Heart right ventricle (tissue), 16 donors: ENCODE data around the gene GPRASP2. TPM values are rescaled to one million over a fixed set of nuclear protein-coding genes. Genes with fewer than 3 reads are reported as not detected.

ENCODE experiments used
- ATAC-seq, 8 donors: fragments of 200-7000 bp; cut with Tn5 transposase; one replicate each; pipeline ENCODE4 v1.9.1; 2020; ENCODE audit warnings: mild to moderate bottlenecking in 8 of 8, moderate library complexity in 8 of 8, moderate number of reproducible peaks in 1 of 8
- DNase-seq, 2 donors: peaks; one replicate each; pipeline ENCODE4 v3.0.0-alpha.2; 2020
- H3K27ac ChIP-seq, 10 donors: fragments of 200-600 bp; sonication (generic) in 2 of 10; one replicate each; pipeline versions ENCODE4 v1.5.0 to v1.8.0; 2020 to 2022; ENCODE audit warnings: mild to moderate bottlenecking in 3 of 10
- H3K27me3 ChIP-seq, 7 donors: fragments of 200-600 bp; one replicate each; pipeline ENCODE4 v1.8.0; 2021 to 2022; ENCODE audit warnings: mild to moderate bottlenecking in 2 of 7
- H3K36me3 ChIP-seq, 9 donors: fragments of 200-600 bp; sonication (generic) in 1 of 9; one replicate each; pipeline versions ENCODE4 v1.5.0 to v1.8.0; 2020 to 2022; ENCODE audit warnings: mild to moderate bottlenecking in 2 of 9
- H3K4me1 ChIP-seq, 9 donors: fragments of 200-600 bp; sonication (generic) in 1 of 9; one replicate each; pipeline versions ENCODE4 v1.5.0 to v1.8.0; 2020 to 2022; ENCODE audit warnings: mild to moderate bottlenecking in 4 of 9
- H3K4me3 ChIP-seq, 10 donors: fragments of 200-600 bp; sonication (generic) in 2 of 10; one replicate each; pipeline versions ENCODE4 v1.5.0 to v1.8.0; 2020 to 2022; ENCODE audit warnings: mild to moderate bottlenecking in 7 of 10, moderate library complexity in 2 of 10
- H3K9me3 ChIP-seq, 11 donors: fragments of 200-600 bp in 10 of 11; sonication (generic) in 2 of 11; one replicate each; pipeline versions ENCODE4 v1.5.0 to v1.8.0; 2013 to 2022; ENCODE audit warnings: mild to moderate bottlenecking in 2 of 11, control low read depth in 1 of 11, moderate library complexity in 1 of 11
- CTCF ChIP-seq, 9 donors: fragments of 200-600 bp; sonication (generic) in 2 of 9; IDR thresholded peaks; one replicate each; pipeline versions ENCODE4 v1.5.0 to v1.8.0; 2021 to 2022; ENCODE audit warnings: antibody characterized with exemption in 9 of 9, mild to moderate bottlenecking in 5 of 9, moderate library complexity in 1 of 9
- WGBS, 2 donors: extraction: QIAGEN DNeasy Blood & Tissue Kit; methylation state at CpG; one replicate each; pipeline ENCODE4 v1.1.7; 2013; ENCODE audit warnings: inconsistent platforms in 1 of 2; 5-methylcytosine and 5-hydroxymethylcytosine counted together
- intact Hi-C, 10 donors: fragments of 100-400 bp; cut with DNase I; formaldehyde crosslinking; loops; one replicate each; pipeline versions ENCODE4 v1.11.1 to v1.14.2; 2022
- polyA plus RNA-seq, 2 donors: library from polyadenylated mRNA; stranded (reverse); fragments of 200-250 nt; gene quantifications; one replicate each; pipeline ENCODE4 v1.2.3, GENCODE V29; 2013
- total RNA-seq, 10 donors: library from RNA; stranded (reverse); fragmentation: NEBNext Ultra II Directional in 3 of 10; extraction: Animal tissue kit (Norgen Biotek cat#: 25700) in 3 of 10; gene quantifications; one replicate each; pipeline versions ENCODE4 v1.2.1 to v1.2.4, GENCODE V29; 2021 to 2023
- donor health status: Arrhythmogenic right ventricular cardiomyopathy.
- donor health status: ischemic (EF 13 %, LVEDD 7.1; RV severe dilation, severe dysfunction).
- donor health status: healthy with polysubstance abuse.
- donor health status: DM: no; HTN: yes; CAD: no.
- donor health status: DM: no; HTN: no; CAD: no.
- donor health status: ischemic (EF 25% LVEDD 6.9; RV normal size, moderate dysfunction).
- donor health status: ischemic (EF 25% LVEDD 5.7; RV mildly dilated, moderate dysfunction).
- donor health status: healthy.
- donor health status: DM: yes; HTN: yes; CAD: no.
- donor health status: Ischemic cardiomyopathy.
- donor health status: ischemic (EF 35%, LVEDD 5.7; RV mildly dilated, moderate dysfunction).
- donor health status: nonischemic (EF 11% LVEDD 7.7; RV severe dilation, severe dysfunction).
- donor health status: DM: yes; HTN: yes; CAD: no.
- donor health status: PGD.
- donor health status: ischemic (EF 29% LVEDD 5.4; RV normal size, mild dysfunction).
- donor health status: nonischemic (EF 23%, LVEDD 6.1; RV moderate dilation, normal function).

Gene GPRASP2
- total and polyA plus RNA-seq, 12 donors = 3.7 to 21.3 (median 14.3) TPM

DNA sequence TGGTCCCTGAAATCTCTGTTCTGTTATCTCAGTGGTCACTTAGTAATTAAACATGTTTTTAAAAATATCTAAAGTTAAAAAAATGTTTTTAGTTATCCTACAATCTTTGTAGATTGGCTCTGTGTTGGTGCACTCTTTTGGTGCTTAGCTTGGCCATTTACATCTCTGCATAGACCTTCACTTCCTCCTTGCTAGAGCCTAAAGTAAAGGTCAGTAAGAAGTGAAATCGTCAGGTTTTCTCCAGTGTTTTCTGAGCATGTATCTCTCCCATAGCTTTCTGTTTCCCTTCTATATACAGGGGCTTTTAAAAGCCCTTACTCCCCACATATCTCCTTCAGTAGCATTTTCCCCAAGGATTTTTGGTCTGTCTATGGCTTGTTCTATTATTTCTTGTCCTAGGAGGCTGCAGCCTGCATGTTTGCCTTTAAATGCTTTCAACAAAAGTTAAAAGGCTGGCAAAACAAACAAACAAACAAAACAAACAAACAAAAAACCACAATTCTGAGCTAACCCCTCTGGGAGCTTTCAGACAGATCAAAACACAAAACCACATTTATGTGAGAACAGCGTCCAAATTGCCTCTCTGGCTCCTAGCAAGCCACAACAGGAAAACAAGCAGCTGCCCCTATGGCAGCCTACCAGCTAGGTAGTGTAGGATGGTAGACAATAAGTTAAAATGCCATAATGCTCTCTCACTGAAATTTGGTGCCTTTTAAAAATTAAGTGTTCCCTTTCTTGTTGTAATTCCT lies 27.3 kb upstream of the GPRASP2 start:
- intact Hi-C loops = no loop called here
- H3K36me3 ChIP-seq = peaks cover 0 to 7% (median 0%) of the 10 kb centered on the region in 9 donors
- H3K27ac ChIP-seq = no peak overlapping the region
- no peaks in the 10 kb centered on the region for H3K4me1 ChIP-seq
- no peak overlapping the region for H3K4me3 ChIP-seq
- H3K9me3 ChIP-seq = peaks cover 0 to 32% (median 16%) of the 10 kb centered on the region in 11 donors
- H3K27me3 ChIP-seq = no peaks in the 10 kb centered on the region
- ATAC-seq (no peak), DNase-seq (no peak)
- 54 to 77% methylated on average over 2 of the region's 2 CpGs for WGBS, 2 donors
- TF ChIP-seq CTCF (IDR thresholded peaks at IDR 0.05) = no peak

- WGBS, 2 donors = 95 to 96% methylated on average over 3 of the region's 3 CpGs
- no peaks in the 10 kb centered on the region for H3K4me1 ChIP-seq
- no peak overlapping the region for H3K27ac ChIP-seq
- no peak overlapping the region for H3K4me3 ChIP-seq
- ATAC-seq (no peak), DNase-seq (no peak)
- TF ChIP-seq CTCF (IDR thresholded peaks at IDR 0.05) = no peak
- H3K9me3 ChIP-seq = peaks cover 0 to 6% (median 0%) of the 10 kb centered on the region in 11 donors
- no peaks in the 10 kb centered on the region for H3K36me3 ChIP-seq
- H3K27me3 ChIP-seq = peaks cover 0 to 9% (median 0%) of the 10 kb centered on the region in 7 donors
- intact Hi-C loops = no loop called here
Measured at GRCh38 chrX:102694749-102695148, 17.5 kb upstream of the GPRASP2 start.

- no peak for TF ChIP-seq CTCF (IDR thresholded peaks at IDR 0.05)
- H3K27me3 ChIP-seq = peaks cover 0 to 14% (median 0%) of the 10 kb centered on the region in 7 donors
- intact Hi-C loops = no loop called here
- ATAC-seq (no peak), DNase-seq (no peak)
- no peaks in the 10 kb centered on the region for H3K4me1 ChIP-seq
- H3K36me3 ChIP-seq = no peaks in the 10 kb centered on the region
- H3K27ac ChIP-seq = no peak overlapping the region
- H3K4me3 ChIP-seq = no peak overlapping the region
- peaks cover 0 to 6% (median 0%) of the 10 kb centered on the region in 11 donors for H3K9me3 ChIP-seq
Measured at GRCh38 chrX:102696306-102696705, 15.9 kb upstream of the GPRASP2 start.

GRCh38 chrX:102697494-102697893 lies 14.8 kb upstream of the GPRASP2 start:
- no peaks in the 10 kb centered on the region for H3K36me3 ChIP-seq
- no peak overlapping the region for H3K4me3 ChIP-seq
- H3K4me1 ChIP-seq = no peaks in the 10 kb centered on the region
- no peak overlapping the region for H3K27ac ChIP-seq
- no peak for ATAC-seq
- DNase-seq = no peak
- intact Hi-C loops = no loop called here
- peaks cover 0 to 14% (median 0%) of the 10 kb centered on the region in 7 donors for H3K27me3 ChIP-seq
- no peaks in the 10 kb centered on the region for H3K9me3 ChIP-seq
- no peak for TF ChIP-seq CTCF (IDR thresholded peaks at IDR 0.05)
